ENCODE results near the gene LRRC23.

Gene LRRC23

GRCh38 chr12:6928022-6928702 is 23.5 kb downstream of the LRRC23 start:
- H3K4me3 ChIP-seq (ENCODE audit: low read depth, low read length): peak overlapping the region; percentile 85
- TF ChIP-seq CTCF (IDR thresholded peaks at IDR 0.05; ENCODE audit: borderline replicate concordance, insufficient read depth, low read depth, low read length): no peak

- no peak for TF ChIP-seq CTCF (IDR thresholded peaks at IDR 0.05; ENCODE audit: borderline replicate concordance, insufficient read depth, low read depth, low read length)
- H3K4me3 ChIP-seq (ENCODE audit: low read depth, low read length): peak overlapping the region; percentile 85
Measured at GRCh38 chr12:6928703-6929407, 24.2 kb downstream of the LRRC23 start.

- peak overlapping the region; percentile 85 for H3K4me3 ChIP-seq (ENCODE audit: low read depth, low read length)
- no peak for TF ChIP-seq CTCF (IDR thresholded peaks at IDR 0.05; ENCODE audit: borderline replicate concordance, insufficient read depth, low read depth, low read length)
Measured at GRCh38 chr12:6929466-6930452, 25.1 kb downstream of the LRRC23 start.

- no peak overlapping the region for H3K4me3 ChIP-seq (ENCODE audit: low read depth, low read length)
- TF ChIP-seq CTCF (IDR thresholded peaks at IDR 0.05; ENCODE audit: borderline replicate concordance, insufficient read depth, low read depth, low read length): no peak
Measured at GRCh38 chr12:6932766-6933165, 28.1 kb downstream of the LRRC23 start.

GRCh38 chr12:6934110-6934509 is 29.5 kb downstream of the LRRC23 start:
- TF ChIP-seq CTCF (IDR thresholded peaks at IDR 0.05; ENCODE audit: borderline replicate concordance, insufficient read depth, low read depth, low read length): no peak
- no peak overlapping the region for H3K4me3 ChIP-seq (ENCODE audit: low read depth, low read length)

GRCh38 chr12:6935371-6936193 is 31.0 kb downstream of the LRRC23 start:
- no peak for TF ChIP-seq CTCF (IDR thresholded peaks at IDR 0.05; ENCODE audit: borderline replicate concordance, insufficient read depth, low read depth, low read length)
- H3K4me3 ChIP-seq (ENCODE audit: low read depth, low read length): peak overlapping the region; percentile 5
